Measurements from ENCODE around the gene ISL1.

DNA sequence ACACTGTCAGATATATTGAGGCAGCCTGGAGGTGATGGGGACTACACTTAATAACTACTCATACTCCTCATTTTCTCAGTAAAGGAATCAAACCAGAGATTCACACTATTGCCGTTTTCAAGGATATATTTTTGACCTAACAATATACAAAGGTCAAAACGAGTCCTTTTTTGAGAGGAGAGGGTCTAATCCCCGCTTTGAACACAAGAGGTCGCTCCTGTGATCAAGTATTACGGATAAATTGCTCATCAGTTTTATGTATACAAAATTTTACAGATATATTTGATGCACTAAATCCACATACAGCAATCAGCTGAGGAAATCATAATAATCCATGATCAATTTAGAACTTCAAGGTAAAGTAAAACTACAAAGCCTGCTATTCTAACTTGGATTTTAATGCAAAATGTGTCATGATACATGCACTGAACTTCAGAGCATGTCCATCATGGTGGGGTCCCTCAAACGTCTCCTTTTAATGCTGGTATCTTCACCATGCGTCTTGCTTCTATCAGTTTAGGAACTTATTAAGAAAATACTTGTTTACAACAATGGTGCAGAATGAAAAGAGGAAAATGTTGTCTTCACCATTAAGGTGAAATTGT lies 2.5 kb upstream of the ISL1 start:
- TF ChIP-seq, protein P1, sequence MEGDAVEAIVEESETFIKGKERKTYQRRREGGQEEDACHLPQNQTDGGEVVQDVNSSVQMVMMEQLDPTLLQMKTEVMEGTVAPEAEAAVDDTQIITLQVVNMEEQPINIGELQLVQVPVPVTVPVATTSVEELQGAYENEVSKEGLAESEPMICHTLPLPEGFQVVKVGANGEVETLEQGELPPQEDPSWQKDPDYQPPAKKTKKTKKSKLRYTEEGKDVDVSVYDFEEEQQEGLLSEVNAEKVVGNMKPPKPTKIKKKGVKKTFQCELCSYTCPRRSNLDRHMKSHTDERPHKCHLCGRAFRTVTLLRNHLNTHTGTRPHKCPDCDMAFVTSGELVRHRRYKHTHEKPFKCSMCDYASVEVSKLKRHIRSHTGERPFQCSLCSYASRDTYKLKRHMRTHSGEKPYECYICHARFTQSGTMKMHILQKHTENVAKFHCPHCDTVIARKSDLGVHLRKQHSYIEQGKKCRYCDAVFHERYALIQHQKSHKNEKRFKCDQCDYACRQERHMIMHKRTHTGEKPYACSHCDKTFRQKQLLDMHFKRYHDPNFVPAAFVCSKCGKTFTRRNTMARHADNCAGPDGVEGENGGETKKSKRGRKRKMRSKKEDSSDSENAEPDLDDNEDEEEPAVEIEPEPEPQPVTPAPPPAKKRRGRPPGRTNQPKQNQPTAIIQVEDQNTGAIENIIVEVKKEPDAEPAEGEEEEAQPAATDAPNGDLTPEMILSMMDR (conservative IDR thresholded peaks at IDR 0.05; ENCODE audit: low read depth, low read length): peak; percentile 48
- no peak for TF ChIP-seq CEBPB (IDR thresholded peaks at IDR 0.05; ENCODE audit: low read depth, low read length)
- TF ChIP-seq NFE2L2 (IDR thresholded peaks at IDR 0.05; ENCODE audit: low read depth, low read length): no peak
- no peak for TF ChIP-seq POLR2A (IDR thresholded peaks at IDR 0.05; ENCODE audit: low read depth, low read length)
- TF ChIP-seq MXI1 (IDR thresholded peaks at IDR 0.05; ENCODE audit: borderline replicate concordance, low read depth, low read length): no peak
- TF ChIP-seq FOS (IDR thresholded peaks at IDR 0.05; ENCODE audit: low read depth, low read length): no peak
- TF ChIP-seq MAZ (IDR thresholded peaks at IDR 0.05; ENCODE audit: borderline replicate concordance, low read depth, low read length): no peak
